ENCODE measurements around the gene EVX1.
A peak's percentile ranks its signal among the peaks of the same experiment; 100 is the strongest.

EVX1 gene

DNA sequence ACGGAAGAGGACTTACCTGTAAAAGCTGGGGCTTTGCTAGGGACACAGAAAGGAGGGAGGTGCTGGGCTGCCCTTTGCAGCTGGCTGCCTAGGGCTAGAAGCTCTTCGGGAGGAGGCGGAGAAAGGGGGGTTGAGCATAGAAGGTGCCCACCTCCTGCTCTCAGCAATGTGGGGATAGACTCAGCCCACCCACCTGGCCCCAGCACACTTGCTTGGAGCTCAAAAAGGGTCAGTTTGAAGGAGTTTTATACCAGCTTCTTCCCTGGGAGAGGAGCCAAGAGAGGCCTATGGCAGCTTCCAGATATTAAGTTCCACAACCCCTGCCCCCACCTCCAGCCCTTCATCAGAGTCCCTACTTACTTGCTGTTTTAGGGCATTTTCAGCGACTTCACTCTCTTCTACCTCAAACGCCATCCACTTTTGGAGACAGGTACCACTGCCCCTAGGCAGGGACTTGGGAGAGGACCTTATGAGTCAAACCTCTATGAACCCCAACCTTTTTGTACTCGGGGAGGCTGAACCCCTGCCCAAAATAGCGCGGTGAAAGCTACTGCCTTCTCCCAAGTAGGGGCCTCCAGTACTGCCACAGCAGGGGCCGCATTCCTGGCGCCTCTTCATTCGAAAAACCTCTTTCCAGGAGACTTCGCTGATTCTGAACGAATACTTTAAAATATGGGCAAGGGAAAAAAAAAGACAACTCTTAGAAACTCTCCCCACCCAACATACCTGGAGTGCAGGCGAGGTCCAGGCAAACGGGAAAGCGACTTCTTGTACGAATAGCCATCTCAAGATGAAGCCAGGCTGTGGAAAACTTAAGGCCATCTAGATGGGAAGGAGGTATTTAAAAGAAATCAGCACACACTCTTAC lies 1.2 kb upstream of the EVX1 start:
- Histone ChIP-seq H3K27ac (no peak overlapping the region), H3K27me3 (peaks cover 6 to 97% of the 10 kb centered on the region in 2 donors), H3K36me3 (no peaks in the 10 kb centered on the region), H3K4me3 (no peak overlapping the region), H3K9me3 (no peaks in the 10 kb centered on the region), H3K4me1 (peaks cover 0 to 53% (median 45%) of the 10 kb centered on the region in 4 donors)
- TF ChIP-seq, protein P1, sequence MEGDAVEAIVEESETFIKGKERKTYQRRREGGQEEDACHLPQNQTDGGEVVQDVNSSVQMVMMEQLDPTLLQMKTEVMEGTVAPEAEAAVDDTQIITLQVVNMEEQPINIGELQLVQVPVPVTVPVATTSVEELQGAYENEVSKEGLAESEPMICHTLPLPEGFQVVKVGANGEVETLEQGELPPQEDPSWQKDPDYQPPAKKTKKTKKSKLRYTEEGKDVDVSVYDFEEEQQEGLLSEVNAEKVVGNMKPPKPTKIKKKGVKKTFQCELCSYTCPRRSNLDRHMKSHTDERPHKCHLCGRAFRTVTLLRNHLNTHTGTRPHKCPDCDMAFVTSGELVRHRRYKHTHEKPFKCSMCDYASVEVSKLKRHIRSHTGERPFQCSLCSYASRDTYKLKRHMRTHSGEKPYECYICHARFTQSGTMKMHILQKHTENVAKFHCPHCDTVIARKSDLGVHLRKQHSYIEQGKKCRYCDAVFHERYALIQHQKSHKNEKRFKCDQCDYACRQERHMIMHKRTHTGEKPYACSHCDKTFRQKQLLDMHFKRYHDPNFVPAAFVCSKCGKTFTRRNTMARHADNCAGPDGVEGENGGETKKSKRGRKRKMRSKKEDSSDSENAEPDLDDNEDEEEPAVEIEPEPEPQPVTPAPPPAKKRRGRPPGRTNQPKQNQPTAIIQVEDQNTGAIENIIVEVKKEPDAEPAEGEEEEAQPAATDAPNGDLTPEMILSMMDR (IDR thresholded peaks at IDR 0.05) = no peak
- intact Hi-C loops (cut with DNase I; ENCODE audit: low total_unique reads) = no loop called here
- no peak for DNase-seq

DNA sequence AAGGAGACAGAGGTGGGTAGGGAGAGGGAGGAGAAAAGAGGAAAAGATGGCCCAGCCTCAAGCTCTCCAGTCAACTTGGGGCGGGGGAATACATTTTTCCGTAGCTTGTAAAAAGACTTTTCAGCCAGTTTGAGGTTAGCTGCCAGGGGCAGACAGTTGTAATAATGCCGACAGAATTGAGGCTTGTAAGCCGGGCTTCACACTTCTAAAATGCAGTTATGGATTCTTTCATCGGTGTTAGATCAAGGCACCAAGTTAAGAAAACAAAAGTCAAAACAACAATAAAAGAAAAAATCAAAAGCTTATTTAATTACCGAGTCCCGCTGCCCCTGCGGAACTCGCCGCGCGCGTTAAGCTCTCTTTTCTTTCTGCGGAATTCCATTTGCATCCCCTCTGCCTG lies 448 bp upstream of the EVX1 start:
- Histone ChIP-seq H3K9me3 (no peaks in the 10 kb centered on the region), H3K4me3 (peak overlapping the region in 1 of 2 donors; percentile 28), H3K36me3 (no peaks in the 10 kb centered on the region), H3K4me1 (peaks cover 0 to 54% (median 46%) of the 10 kb centered on the region in 4 donors), H3K27me3 (peaks cover 6 to 97% of the 10 kb centered on the region in 2 donors), H3K27ac (no peak overlapping the region)
- no peak for DNase-seq
- intact Hi-C loops (cut with DNase I; ENCODE audit: low total_unique reads) = no loop called here
- TF ChIP-seq, protein P1 (IDR thresholded peaks at IDR 0.05) = no peak

DNA sequence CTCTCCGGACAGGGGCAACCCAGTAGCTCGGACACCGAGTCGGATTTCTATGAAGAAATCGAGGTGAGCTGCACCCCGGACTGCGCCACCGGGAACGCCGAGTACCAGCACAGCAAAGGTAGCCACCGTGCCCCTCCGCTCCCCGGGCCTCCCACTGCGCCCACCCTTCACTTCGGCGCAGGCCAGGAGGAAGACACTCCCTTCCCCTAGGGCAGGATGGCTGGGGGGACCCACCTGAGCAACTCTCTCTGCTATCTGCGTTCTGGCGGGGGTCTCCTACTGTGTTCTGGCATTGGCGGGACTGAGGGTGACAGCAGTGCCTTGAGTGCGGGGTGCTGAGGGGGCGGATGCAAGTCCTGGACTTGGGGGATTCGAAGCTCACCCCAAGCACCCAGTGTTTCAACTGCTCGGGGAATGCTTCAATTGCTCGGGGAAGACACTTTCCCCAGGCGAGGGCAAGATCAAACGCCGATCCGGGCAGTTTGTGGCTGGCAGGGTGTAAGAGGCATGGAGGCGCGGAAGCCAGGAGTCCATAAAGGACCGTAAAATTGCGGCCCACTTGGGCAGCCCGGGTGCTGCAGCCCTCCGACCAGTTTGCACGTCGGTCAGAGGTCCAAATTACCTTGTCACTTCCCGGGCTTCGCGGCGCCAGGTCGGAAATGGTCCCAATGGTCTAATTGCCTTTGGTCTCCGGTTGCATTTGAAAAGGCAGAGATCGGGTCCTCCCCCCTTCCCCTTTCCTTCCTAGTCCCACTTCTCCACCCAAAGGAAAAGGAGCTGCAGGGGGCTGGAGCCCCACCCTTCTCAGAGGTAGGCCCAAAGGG lies 950 bp downstream of the EVX1 start:
- Histone ChIP-seq H3K9me3 (no peaks in the 10 kb centered on the region), H3K4me1 (peaks cover 0 to 54% (median 46%) of the 10 kb centered on the region in 4 donors), H3K27me3 (peaks cover 6 to 100% of the 10 kb centered on the region in 2 donors), H3K36me3 (no peaks in the 10 kb centered on the region), H3K27ac (no peak overlapping the region), H3K4me3 (peak overlapping the region in 1 of 2 donors; percentile 28)
- intact Hi-C loops (cut with DNase I; ENCODE audit: low total_unique reads) = no loop called here
- TF ChIP-seq, protein P1 (IDR thresholded peaks at IDR 0.05) = no peak
- DNase-seq = no peak

DNA sequence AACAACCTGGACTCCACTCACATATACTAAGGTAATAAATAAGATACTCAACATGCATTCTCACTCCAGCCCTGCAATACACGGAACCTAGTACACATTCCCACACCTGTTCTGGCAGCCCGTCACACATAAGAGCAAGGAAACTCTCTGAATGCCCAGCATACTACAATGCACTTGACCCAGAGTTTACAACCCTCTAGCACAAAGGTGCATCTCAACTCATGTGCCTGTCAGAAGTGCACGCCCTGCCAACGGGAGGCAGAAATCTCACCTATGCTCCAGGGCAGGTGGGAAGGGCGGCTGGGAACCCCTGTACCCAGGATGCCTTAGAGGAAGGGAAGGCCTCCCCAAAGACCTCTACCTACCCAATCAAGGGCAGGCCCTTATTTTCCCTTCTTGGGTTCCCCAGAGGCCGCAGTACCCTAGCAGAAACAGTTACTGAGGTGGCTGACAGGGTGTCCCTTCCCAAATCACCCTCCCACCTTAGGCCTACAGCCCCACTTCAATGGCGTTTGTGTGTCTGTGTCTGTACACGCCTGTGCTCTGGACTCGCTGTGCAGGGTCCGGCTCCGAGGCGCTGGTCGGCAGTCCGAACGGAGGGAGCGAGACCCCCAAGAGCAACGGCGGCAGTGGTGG lies 2.0 kb downstream of the EVX1 start:
- H3K9me3 ChIP-seq = no peaks in the 10 kb centered on the region
- no peak overlapping the region for H3K4me3 ChIP-seq
- intact Hi-C loops (cut with DNase I; ENCODE audit: low total_unique reads) = no loop called here
- no peak overlapping the region for H3K27ac ChIP-seq
- DNase-seq = no peak
- H3K4me1 ChIP-seq = peaks cover 0 to 48% (median 41%) of the 10 kb centered on the region in 4 donors
- H3K27me3 ChIP-seq = peaks cover 6 to 100% of the 10 kb centered on the region in 2 donors
- TF ChIP-seq, protein P1 (IDR thresholded peaks at IDR 0.05) = no peak
- no peaks in the 10 kb centered on the region for H3K36me3 ChIP-seq

DNA sequence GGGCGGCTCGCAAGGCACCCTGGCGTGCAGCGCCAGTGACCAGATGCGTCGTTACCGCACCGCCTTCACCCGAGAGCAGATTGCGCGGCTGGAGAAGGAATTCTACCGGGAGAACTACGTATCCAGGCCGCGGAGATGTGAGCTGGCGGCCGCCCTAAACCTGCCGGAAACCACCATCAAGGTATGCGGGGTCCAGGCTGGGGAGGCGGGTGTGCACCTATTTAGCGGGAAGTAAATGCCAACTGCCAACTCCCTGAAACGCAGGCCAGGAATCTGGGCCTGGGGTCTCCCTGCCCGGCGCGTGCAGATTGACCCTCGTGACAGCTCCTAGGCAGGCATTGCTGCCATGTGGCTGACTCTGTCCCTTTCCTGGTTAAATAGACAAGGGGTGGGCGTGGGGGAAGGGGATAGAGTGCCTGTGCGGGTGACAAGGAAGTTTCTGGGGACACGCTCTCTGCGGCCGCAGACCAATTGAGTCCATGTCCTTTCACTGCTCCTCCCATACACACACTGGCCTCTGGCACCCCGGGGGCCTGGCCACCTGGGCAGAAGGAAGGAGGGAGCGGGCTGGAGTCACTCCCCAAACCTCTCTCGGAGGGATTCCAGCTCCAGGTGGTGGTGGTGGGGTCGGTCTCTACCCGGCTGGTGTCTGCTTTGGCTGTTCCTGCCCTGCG lies 2.7 kb downstream of the EVX1 start:
- H3K27ac ChIP-seq = no peak overlapping the region
- intact Hi-C loops (cut with DNase I; ENCODE audit: low total_unique reads) = no loop called here
- peak overlapping the region in 1 of 2 donors; percentile 37 for H3K4me3 ChIP-seq
- DNase-seq = no peak
- TF ChIP-seq, protein P1 (IDR thresholded peaks at IDR 0.05) = no peak
- peaks cover 6 to 100% of the 10 kb centered on the region in 2 donors for H3K27me3 ChIP-seq
- no peaks in the 10 kb centered on the region for H3K9me3 ChIP-seq
- peaks cover 0 to 43% (median 38%) of the 10 kb centered on the region in 4 donors for H3K4me1 ChIP-seq
- no peaks in the 10 kb centered on the region for H3K36me3 ChIP-seq

Data from tibial artery (tissue), 4 donors.